ENCODE measurements around the gene FNBP1. TPM values are rescaled to one million over a fixed set of nuclear protein-coding genes. Genes with fewer than 3 reads are reported as not detected.

The FNBP1 gene
- total RNA-seq, 1 donor: 41.9 TPM

- H3K4me3 ChIP-seq (ENCODE audit: low read depth, low read length): no peak overlapping the region
- DNase-seq (ENCODE audit: low read depth): no peak
Measured at GRCh38 chr9:129900263-129901027, 142.5 kb downstream of the FNBP1 start.

DNA sequence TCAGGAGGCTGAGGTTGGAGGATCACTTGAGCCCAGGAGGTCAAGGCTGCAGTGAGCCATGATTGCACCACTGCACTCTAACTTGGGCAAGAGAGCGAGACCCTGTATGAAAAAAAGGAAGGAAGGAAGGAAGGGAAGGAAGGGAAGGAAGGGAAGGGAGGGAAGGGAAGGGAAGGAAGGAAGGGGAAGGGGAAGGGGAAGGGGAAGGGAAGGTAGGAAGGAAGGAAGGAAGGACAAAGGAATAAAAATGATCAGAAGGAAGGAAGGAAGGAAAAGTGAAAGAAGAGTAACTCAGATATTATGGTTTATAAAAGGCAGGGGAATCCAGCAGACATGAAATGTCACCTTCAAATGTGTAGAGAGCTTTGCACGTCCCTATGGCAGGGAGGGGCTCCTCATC lies 143.4 kb downstream of the FNBP1 start:
- H3K4me3 ChIP-seq (ENCODE audit: low read depth, low read length): no peak overlapping the region
- no peak for DNase-seq (ENCODE audit: low read depth)
- TF ChIP-seq, protein P1, sequence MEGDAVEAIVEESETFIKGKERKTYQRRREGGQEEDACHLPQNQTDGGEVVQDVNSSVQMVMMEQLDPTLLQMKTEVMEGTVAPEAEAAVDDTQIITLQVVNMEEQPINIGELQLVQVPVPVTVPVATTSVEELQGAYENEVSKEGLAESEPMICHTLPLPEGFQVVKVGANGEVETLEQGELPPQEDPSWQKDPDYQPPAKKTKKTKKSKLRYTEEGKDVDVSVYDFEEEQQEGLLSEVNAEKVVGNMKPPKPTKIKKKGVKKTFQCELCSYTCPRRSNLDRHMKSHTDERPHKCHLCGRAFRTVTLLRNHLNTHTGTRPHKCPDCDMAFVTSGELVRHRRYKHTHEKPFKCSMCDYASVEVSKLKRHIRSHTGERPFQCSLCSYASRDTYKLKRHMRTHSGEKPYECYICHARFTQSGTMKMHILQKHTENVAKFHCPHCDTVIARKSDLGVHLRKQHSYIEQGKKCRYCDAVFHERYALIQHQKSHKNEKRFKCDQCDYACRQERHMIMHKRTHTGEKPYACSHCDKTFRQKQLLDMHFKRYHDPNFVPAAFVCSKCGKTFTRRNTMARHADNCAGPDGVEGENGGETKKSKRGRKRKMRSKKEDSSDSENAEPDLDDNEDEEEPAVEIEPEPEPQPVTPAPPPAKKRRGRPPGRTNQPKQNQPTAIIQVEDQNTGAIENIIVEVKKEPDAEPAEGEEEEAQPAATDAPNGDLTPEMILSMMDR (IDR thresholded peaks at IDR 0.05; ENCODE audit: insufficient read depth, low read depth, low read length): no peak

More at GRCh38 chr9:129900263-129901027, 142.5 kb downstream of the FNBP1 start:
- TF ChIP-seq, protein P1 (IDR thresholded peaks at IDR 0.05; ENCODE audit: insufficient read depth, low read depth, low read length): no peak

GRCh38 chr9:129898185-129898584 lies 144.8 kb downstream of the FNBP1 start:
- TF ChIP-seq, protein P1 (IDR thresholded peaks at IDR 0.05; ENCODE audit: insufficient read depth, low read depth, low read length): no peak
- DNase-seq (ENCODE audit: low read depth): peak; percentile 48
- H3K4me3 ChIP-seq (ENCODE audit: low read depth, low read length): no peak overlapping the region

- H3K4me3 ChIP-seq (ENCODE audit: low read depth, low read length): no peak overlapping the region
- TF ChIP-seq, protein P1 (IDR thresholded peaks at IDR 0.05; ENCODE audit: insufficient read depth, low read depth, low read length): no peak
- DNase-seq (ENCODE audit: low read depth): no peak
Measured at GRCh38 chr9:129897263-129897662, 145.7 kb downstream of the FNBP1 start.

- TF ChIP-seq, protein P1 (IDR thresholded peaks at IDR 0.05; ENCODE audit: insufficient read depth, low read depth, low read length): no peak
- H3K4me3 ChIP-seq (ENCODE audit: low read depth, low read length): no peak overlapping the region
- no peak for DNase-seq (ENCODE audit: low read depth)
Measured at GRCh38 chr9:129895376-129896268, 147.4 kb downstream of the FNBP1 start.

GRCh38 chr9:129894120-129894823 lies 148.7 kb downstream of the FNBP1 start:
- no peak overlapping the region for H3K4me3 ChIP-seq (ENCODE audit: low read depth, low read length)
- no peak for DNase-seq (ENCODE audit: low read depth)
- TF ChIP-seq, protein P1 (IDR thresholded peaks at IDR 0.05; ENCODE audit: insufficient read depth, low read depth, low read length): no peak

Data from fibroblast of villous mesenchyme (primary cell).